Sigmoid colon (tissue), 4 donors: Measurements from ENCODE around the gene SLC38A7.
"Not testable (repeated sequence)": the region's sequence is repeated elsewhere in the genome, so short reads cannot be mapped to it uniquely, and the experiment has no call there.

Experiments
- EP300 ChIP-seq, 4 donors: sonication (generic); formaldehyde crosslinking; IDR thresholded peaks; one replicate each; pipeline ENCODE4 v1.6.1; 2017; ENCODE audit warnings: antibody characterized with exemption in 4 of 4
- POLR2A ChIP-seq, 2 donors: fragments of 450-650 bp; IDR thresholded peaks; one replicate each; pipeline ENCODE4 v1.6.1; 2016; ENCODE audit warnings: antibody characterized with exemption in 2 of 2, mild to moderate bottlenecking in 2 of 2, moderate library complexity in 2 of 2
- POLR2AphosphoS5 ChIP-seq, 4 donors: sonication (generic); formaldehyde crosslinking; IDR thresholded peaks; one replicate each; pipeline ENCODE4 v1.6.1; 2017; ENCODE audit warnings: antibody characterized with exemption in 4 of 4
- TF ChIP-seq, protein P1 (sequence below), 4 experiments: fragments of 450-650 bp in 3 of 4; fragments of 200-600 bp in 1 of 4; IDR thresholded peaks; one replicate each; pipeline ENCODE4 v1.5.1; 2016 to 2019; ENCODE audit warnings: antibody characterized with exemption in 4 of 4, mild to moderate bottlenecking in 3 of 4, moderate library complexity in 2 of 4

DNA sequence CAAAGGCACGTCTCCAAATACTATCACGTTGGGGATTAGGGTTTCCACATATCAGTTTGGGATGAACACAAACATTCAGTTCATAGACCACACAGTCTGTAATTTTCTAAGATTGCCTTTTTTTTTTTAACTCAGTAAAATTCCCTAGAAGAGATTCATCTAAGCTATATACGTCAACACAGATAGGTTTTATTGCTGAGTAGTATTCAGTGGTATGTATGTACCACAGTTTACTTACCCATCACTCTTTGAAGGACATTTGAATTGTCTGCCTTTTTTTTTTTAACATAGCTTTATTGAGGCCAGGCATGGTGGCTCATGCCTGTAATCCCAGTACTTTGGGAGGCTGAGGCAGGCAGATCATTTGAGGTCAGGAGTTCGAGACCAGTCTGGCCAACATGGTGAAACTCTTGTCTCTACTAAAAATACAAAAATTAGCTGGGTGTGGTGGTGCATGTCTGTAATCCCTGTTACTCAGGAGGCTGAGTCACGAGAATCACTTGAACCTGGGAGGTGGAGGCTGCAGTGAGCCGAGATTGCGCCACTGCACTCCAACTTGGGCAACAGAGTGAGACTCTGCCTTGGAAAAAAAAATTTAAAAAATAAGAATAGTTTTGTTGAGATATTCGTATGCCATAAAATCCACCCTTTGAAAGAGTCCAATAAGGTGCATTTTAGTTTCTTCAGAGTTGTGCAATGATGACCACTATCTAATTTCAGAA lies 2.6 kb upstream of the SLC38A7 start:
- not testable (repeated sequence) for TF ChIP-seq POLR2A, EP300, POLR2AphosphoS5 (IDR thresholded peaks at IDR 0.05)
- TF ChIP-seq, protein P1, sequence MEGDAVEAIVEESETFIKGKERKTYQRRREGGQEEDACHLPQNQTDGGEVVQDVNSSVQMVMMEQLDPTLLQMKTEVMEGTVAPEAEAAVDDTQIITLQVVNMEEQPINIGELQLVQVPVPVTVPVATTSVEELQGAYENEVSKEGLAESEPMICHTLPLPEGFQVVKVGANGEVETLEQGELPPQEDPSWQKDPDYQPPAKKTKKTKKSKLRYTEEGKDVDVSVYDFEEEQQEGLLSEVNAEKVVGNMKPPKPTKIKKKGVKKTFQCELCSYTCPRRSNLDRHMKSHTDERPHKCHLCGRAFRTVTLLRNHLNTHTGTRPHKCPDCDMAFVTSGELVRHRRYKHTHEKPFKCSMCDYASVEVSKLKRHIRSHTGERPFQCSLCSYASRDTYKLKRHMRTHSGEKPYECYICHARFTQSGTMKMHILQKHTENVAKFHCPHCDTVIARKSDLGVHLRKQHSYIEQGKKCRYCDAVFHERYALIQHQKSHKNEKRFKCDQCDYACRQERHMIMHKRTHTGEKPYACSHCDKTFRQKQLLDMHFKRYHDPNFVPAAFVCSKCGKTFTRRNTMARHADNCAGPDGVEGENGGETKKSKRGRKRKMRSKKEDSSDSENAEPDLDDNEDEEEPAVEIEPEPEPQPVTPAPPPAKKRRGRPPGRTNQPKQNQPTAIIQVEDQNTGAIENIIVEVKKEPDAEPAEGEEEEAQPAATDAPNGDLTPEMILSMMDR (IDR thresholded peaks at IDR 0.05): not testable (repeated sequence)
